GM12892 (cell line): Measurements from ENCODE around the gene ATRN.

Source experiments
- POLR2A ChIP-seq: IDR thresholded peaks from 2 replicates; pipeline ENCODE4 v1.6.1; 2011; ENCODE audit warnings: low read depth, low read length, control low read depth
- POLR2AphosphoS5 ChIP-seq: IDR thresholded peaks from 2 replicates; pipeline ENCODE4 v1.6.1; 2011; ENCODE audit warnings: low read depth, low read length, control low read depth
- TAF1 ChIP-seq: IDR thresholded peaks from 2 replicates; pipeline ENCODE4 v1.6.1; 2011; ENCODE audit warnings: low read depth, mild to moderate bottlenecking, control low read depth, low read length, borderline replicate concordance

GRCh38 chr20:3563133-3563532 is 92.3 kb downstream of the ATRN start:
- TF ChIP-seq POLR2A = no peak
- no peak for TF ChIP-seq POLR2AphosphoS5
- no peak for TF ChIP-seq TAF1
